GM21381 (cell line): Measurements from ENCODE around the gene HOXA4.

Source experiments
- ATAC-seq: cut with Tn5 transposase; IDR thresholded peaks from one replicate; pipeline ENCODE4 v1.9.1; 2021; ENCODE audit warnings: mild to moderate bottlenecking, moderate library complexity; ENCODE audit not compliant: unreplicated experiment

HOXA4 gene

GRCh38 chr7:27169658-27170425 lies 39.3 kb upstream of the HOXA4 start:
- ATAC-seq, result no peak

GRCh38 chr7:27168265-27168947 lies 37.8 kb upstream of the HOXA4 start:
- no peak for ATAC-seq

GRCh38 chr7:27167916-27168264 lies 37.3 kb upstream of the HOXA4 start:
- ATAC-seq, result no peak

- ATAC-seq, result no peak
These were observed 36.3 kb upstream of the HOXA4 start for GRCh38 chr7:27166531-27167505.

- ATAC-seq, result no peak
These were observed 35.5 kb upstream of the HOXA4 start for GRCh38 chr7:27165996-27166530.

- no peak for ATAC-seq
These were observed 34.8 kb upstream of the HOXA4 start, which contains the start of gene HOXA9 for GRCh38 chr7:27165089-27165995. HOXA9 (minus strand) TSS chr7:27165537; CDS start chr7:27165457, 80 bp downstream.

GRCh38 chr7:27164367-27165088 lies 34.0 kb upstream of the HOXA4 start:
- ATAC-seq, result no peak

- ATAC-seq, result no peak
These were observed 33.4 kb upstream of the HOXA4 start for GRCh38 chr7:27164045-27164366.

- no peak for ATAC-seq
These were observed 32.9 kb upstream of the HOXA4 start for GRCh38 chr7:27163288-27164044.

- no peak for ATAC-seq
These were observed 32.2 kb upstream of the HOXA4 start for GRCh38 chr7:27162561-27163287.

GRCh38 chr7:27161721-27162560 lies 31.4 kb upstream of the HOXA4 start:
- no peak for ATAC-seq

GRCh38 chr7:27161214-27161720 lies 30.7 kb upstream of the HOXA4 start:
- no peak for ATAC-seq

- no peak for ATAC-seq
These were observed 30.1 kb upstream of the HOXA4 start for GRCh38 chr7:27160546-27161213.

GRCh38 chr7:27160145-27160545 lies 29.6 kb upstream of the HOXA4 start:
- no peak for ATAC-seq

GRCh38 chr7:27159266-27160144 lies 28.9 kb upstream of the HOXA4 start:
- ATAC-seq, result no peak
